Spinal cord (tissue), 10 donors: ENCODE data around the gene GTF3C6. TPM values are rescaled to one million over a fixed set of nuclear protein-coding genes. Genes with fewer than 3 reads are reported as not detected.

Source experiments
- DNase-seq, 6 donors: peaks; one replicate each; pipeline versions ENCODE4 v3.0.0 to v3.0.0-alpha.2; 2013 to 2015; ENCODE audit warnings: low spot score in 6 of 6, low read depth in 4 of 6
- H3K27ac ChIP-seq: one replicate; pipeline ENCODE4 v1.5.1; 2013; ENCODE audit warnings: low read depth, low read length, control low read depth
- H3K27me3 ChIP-seq: one replicate; pipeline ENCODE4 v1.6.1; 2013; ENCODE audit warnings: low read length; ENCODE audit not compliant: control insufficient read depth, insufficient read depth
- H3K36me3 ChIP-seq: one replicate; pipeline ENCODE4 v1.6.1; 2013; ENCODE audit warnings: low read length; ENCODE audit not compliant: control insufficient read depth, insufficient read depth
- H3K4me1 ChIP-seq: one replicate; pipeline ENCODE4 v1.6.1; 2013; ENCODE audit warnings: low read length; ENCODE audit not compliant: control insufficient read depth, insufficient read depth
- H3K4me3 ChIP-seq: one replicate; pipeline ENCODE4 v1.5.1; 2013; ENCODE audit warnings: low read depth, low read length, control low read depth
- H3K9me3 ChIP-seq: one replicate; pipeline ENCODE4 v1.6.1; 2013; ENCODE audit warnings: low read length; ENCODE audit not compliant: control insufficient read depth, insufficient read depth
- WGBS: methylation state at CpG from one replicate; pipeline ENCODE4 v1.1.5; 2013; ENCODE audit warnings: missing lambda C conversion rate; ENCODE audit not compliant: insufficient coverage; 5-methylcytosine and 5-hydroxymethylcytosine counted together
- polyA plus RNA-seq, 2 donors: library from polyadenylated mRNA; unstranded; fragments of 120-200 nt; gene quantifications; one replicate each; pipeline ENCODE4 v1.2.1, GENCODE V29; 2013; ENCODE audit not compliant: insufficient read length in 2 of 2
- total RNA-seq, 2 donors: library from RNA; depleted of rRNA in 1 of 2; stranded (reverse); fragments of 120-200 nt in 1 of 2; fragments of >200 nt in 1 of 2; gene quantifications; one replicate each; pipeline versions ENCODE4 v1.2.3 to v1.2.4, GENCODE V29; 2013 to 2014
- donor health status: healthy.

The GTF3C6 gene
- total and polyA plus RNA-seq, 4 donors, result 37.9 to 110 (median 85.2) TPM

- no CpG with 5 or more reads among the region's 2 CpGs for whole genome bisulfite sequencing
- no peak for DNase-seq
- peaks cover 7% of the 10 kb centered on the region for H3K36me3 ChIP-seq
- no peak overlapping the region for H3K4me3 ChIP-seq
- no peaks in the 10 kb centered on the region for H3K9me3 ChIP-seq
- H3K4me1 ChIP-seq, result no peaks in the 10 kb centered on the region
- H3K27me3 ChIP-seq, result no peaks in the 10 kb centered on the region
- H3K27ac ChIP-seq, result no peak overlapping the region
Measured at GRCh38 chr6:110971468-110971867, 13.0 kb downstream of the GTF3C6 start.

- WGBS, result no CpG with 5 or more reads among the region's 1 CpG
- no peak for DNase-seq
Measured at GRCh38 chr6:110976575-110976974, 18.1 kb downstream of the GTF3C6 start.

GRCh38 chr6:110979565-110980101 lies 21.1 kb downstream of the GTF3C6 start:
- H3K4me3 ChIP-seq, result no peak overlapping the region
- DNase-seq, result no peak
- 100% methylated on average over 1 of the region's 9 CpGs for WGBS
- H3K27me3 ChIP-seq, result no peaks in the 10 kb centered on the region
- peaks cover 4% of the 10 kb centered on the region for H3K4me1 ChIP-seq
- peaks cover 2% of the 10 kb centered on the region for H3K9me3 ChIP-seq
- no peak overlapping the region for H3K27ac ChIP-seq
- H3K36me3 ChIP-seq, result no peaks in the 10 kb centered on the region

More at GRCh38 chr6:110976575-110976974, 18.1 kb downstream of the GTF3C6 start:
- Histone ChIP-seq H3K27ac (no peak overlapping the region), H3K4me3 (no peak overlapping the region), H3K36me3 (no peaks in the 10 kb centered on the region), H3K27me3 (no peaks in the 10 kb centered on the region), H3K9me3 (peaks cover 2% of the 10 kb centered on the region), H3K4me1 (no peaks in the 10 kb centered on the region)

GRCh38 chr6:110980227-110980626 lies 21.7 kb downstream of the GTF3C6 start:
- Histone ChIP-seq H3K36me3 (no peaks in the 10 kb centered on the region), H3K27me3 (no peaks in the 10 kb centered on the region), H3K4me3 (no peak overlapping the region), H3K4me1 (peaks cover 4% of the 10 kb centered on the region), H3K9me3 (peaks cover 2% of the 10 kb centered on the region), H3K27ac (no peak overlapping the region)
- WGBS, result 98% methylated on average over 5 of the region's 5 CpGs
- no peak for DNase-seq

- no peaks in the 10 kb centered on the region for H3K27me3 ChIP-seq
- peaks cover 4% of the 10 kb centered on the region for H3K4me1 ChIP-seq
- no peak for DNase-seq
- H3K4me3 ChIP-seq, result peak overlapping the region; percentile 95
- H3K9me3 ChIP-seq, result peaks cover 2% of the 10 kb centered on the region
- WGBS, result 93% methylated on average over 3 of the region's 9 CpGs
- H3K27ac ChIP-seq, result no peak overlapping the region
- peaks cover 3% of the 10 kb centered on the region for H3K36me3 ChIP-seq
Measured at GRCh38 chr6:110980648-110981047, 22.1 kb downstream of the GTF3C6 start.

- Histone ChIP-seq H3K4me3 (peak overlapping the region; percentile 95), H3K9me3 (peaks cover 2% of the 10 kb centered on the region), H3K27ac (peak overlapping the region; percentile 93), H3K27me3 (no peaks in the 10 kb centered on the region), H3K36me3 (peaks cover 9% of the 10 kb centered on the region), H3K4me1 (peaks cover 4% of the 10 kb centered on the region)
- peak in 2 of 6 donors; percentile 14 to 38 for DNase-seq
- WGBS, result 40% methylated on average over 3 of the region's 9 CpGs
Measured at GRCh38 chr6:110981202-110981600, 22.7 kb downstream of the GTF3C6 start.

GRCh38 chr6:110990840-110991576 lies 32.5 kb downstream of the GTF3C6 start:
- WGBS, result 93% methylated on average over 4 of the region's 11 CpGs
- DNase-seq, result no peak
- Histone ChIP-seq H3K9me3 (no peaks in the 10 kb centered on the region), H3K27me3 (no peaks in the 10 kb centered on the region), H3K36me3 (peaks cover 49% of the 10 kb centered on the region), H3K4me1 (no peaks in the 10 kb centered on the region), H3K4me3 (no peak overlapping the region), H3K27ac (no peak overlapping the region)

GRCh38 chr6:110996691-110997090 lies 38.2 kb downstream of the GTF3C6 start:
- H3K36me3 ChIP-seq, result peaks cover 48% of the 10 kb centered on the region
- no peaks in the 10 kb centered on the region for H3K4me1 ChIP-seq
- H3K27ac ChIP-seq, result no peak overlapping the region
- no peaks in the 10 kb centered on the region for H3K9me3 ChIP-seq
- H3K4me3 ChIP-seq, result no peak overlapping the region
- H3K27me3 ChIP-seq, result no peaks in the 10 kb centered on the region
- DNase-seq, result no peak
- 91% methylated on average over 6 of the region's 9 CpGs for WGBS

GRCh38 chr6:110999634-111000270 lies 41.2 kb downstream of the GTF3C6 start:
- Histone ChIP-seq H3K27ac (no peak overlapping the region), H3K4me3 (no peak overlapping the region), H3K4me1 (no peaks in the 10 kb centered on the region), H3K9me3 (no peaks in the 10 kb centered on the region), H3K36me3 (peaks cover 70% of the 10 kb centered on the region), H3K27me3 (no peaks in the 10 kb centered on the region)
- peak in 3 of 6 donors; percentile 36 to 80 (median 53) for DNase-seq
- WGBS, result no CpG with 5 or more reads among the region's 2 CpGs
